Loucy (cell line): ENCODE measurements around the gene SSH2.

Experiments used
- CTCF ChIP-seq: fragments of 200-600 bp; sonication (generic); conservative IDR thresholded peaks from 2 replicates; pipeline ENCODE4 v1.5.1; 2014; ENCODE audit warnings: mild to moderate bottlenecking, antibody characterized with exemption, low read length
- EZH2phosphoT487 ChIP-seq: fragments of 200-600 bp; IDR thresholded peaks from 2 replicates; pipeline ENCODE4 v1.6.1; 2018; ENCODE audit warnings: antibody characterized with exemption, mild to moderate bottlenecking, moderate library complexity, borderline replicate concordance

GRCh38 chr17:29968271-29968670 lies 38.2 kb upstream of the SSH2 start:
- TF ChIP-seq CTCF (no peak), EZH2phosphoT487 (no peak)
